ENCODE data around the gene SLC44A1.

SLC44A1 gene

DNA sequence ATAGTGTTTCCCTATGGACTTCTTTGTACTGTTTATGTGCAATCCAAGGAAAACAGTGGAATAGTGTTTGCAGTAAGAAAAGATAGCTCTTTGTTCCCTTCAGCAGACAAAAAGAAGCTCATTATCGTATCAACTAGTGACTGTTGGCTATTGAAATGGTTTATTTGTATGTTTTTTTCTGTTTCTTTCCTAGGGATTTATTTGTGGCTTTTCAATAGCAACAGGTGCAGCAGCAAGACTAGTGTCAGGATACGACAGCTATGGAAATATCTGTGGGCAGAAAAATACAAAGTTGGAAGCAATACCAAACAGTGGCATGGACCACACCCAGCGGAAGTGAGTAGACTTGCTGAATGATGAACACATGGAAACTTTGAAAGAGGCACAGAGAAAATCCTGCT lies 65.1 kb downstream of the SLC44A1 start:
- no peak for ATAC-seq
- no peak for TF ChIP-seq ZNF565 (CRISPR knock-in tag; conservative IDR thresholded peaks at IDR 0.05; ENCODE audit: low read depth)
- no peak for TF ChIP-seq TCF4 (CRISPR knock-in tag; IDR thresholded peaks at IDR 0.05; ENCODE audit: borderline replicate concordance)
- TF ChIP-seq RARB (CRISPR knock-in tag; IDR thresholded peaks at IDR 0.05), result no peak
- TF ChIP-seq GLIS3 (CRISPR knock-in tag; IDR thresholded peaks at IDR 0.05), result no peak
- TF ChIP-seq ESRRG (CRISPR knock-in tag; IDR thresholded peaks at IDR 0.05), result no peak
- TF ChIP-seq ZNF8 (CRISPR knock-in tag; IDR thresholded peaks at IDR 0.05), result no peak
- no peak for TF ChIP-seq CSDC2 (CRISPR knock-in tag; IDR thresholded peaks at IDR 0.05)
- TF ChIP-seq, protein P1, sequence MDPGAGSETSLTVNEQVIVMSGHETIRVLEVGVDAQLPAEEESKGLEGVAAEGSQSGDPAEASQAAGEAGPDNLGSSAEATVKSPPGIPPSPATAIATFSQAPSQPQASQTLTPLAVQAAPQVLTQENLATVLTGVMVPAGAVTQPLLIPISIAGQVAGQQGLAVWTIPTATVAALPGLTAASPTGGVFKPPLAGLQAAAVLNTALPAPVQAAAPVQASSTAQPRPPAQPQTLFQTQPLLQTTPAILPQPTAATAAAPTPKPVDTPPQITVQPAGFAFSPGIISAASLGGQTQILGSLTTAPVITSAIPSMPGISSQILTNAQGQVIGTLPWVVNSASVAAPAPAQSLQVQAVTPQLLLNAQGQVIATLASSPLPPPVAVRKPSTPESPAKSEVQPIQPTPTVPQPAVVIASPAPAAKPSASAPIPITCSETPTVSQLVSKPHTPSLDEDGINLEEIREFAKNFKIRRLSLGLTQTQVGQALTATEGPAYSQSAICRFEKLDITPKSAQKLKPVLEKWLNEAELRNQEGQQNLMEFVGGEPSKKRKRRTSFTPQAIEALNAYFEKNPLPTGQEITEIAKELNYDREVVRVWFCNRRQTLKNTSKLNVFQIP (CRISPR knock-in tag; IDR thresholded peaks at IDR 0.05; ENCODE audit: borderline replicate concordance, low read depth), result no peak
- no peak for TF ChIP-seq ARNTL (CRISPR knock-in tag; IDR thresholded peaks at IDR 0.05; ENCODE audit: borderline replicate concordance, low read depth)
- TF ChIP-seq, protein P2, sequence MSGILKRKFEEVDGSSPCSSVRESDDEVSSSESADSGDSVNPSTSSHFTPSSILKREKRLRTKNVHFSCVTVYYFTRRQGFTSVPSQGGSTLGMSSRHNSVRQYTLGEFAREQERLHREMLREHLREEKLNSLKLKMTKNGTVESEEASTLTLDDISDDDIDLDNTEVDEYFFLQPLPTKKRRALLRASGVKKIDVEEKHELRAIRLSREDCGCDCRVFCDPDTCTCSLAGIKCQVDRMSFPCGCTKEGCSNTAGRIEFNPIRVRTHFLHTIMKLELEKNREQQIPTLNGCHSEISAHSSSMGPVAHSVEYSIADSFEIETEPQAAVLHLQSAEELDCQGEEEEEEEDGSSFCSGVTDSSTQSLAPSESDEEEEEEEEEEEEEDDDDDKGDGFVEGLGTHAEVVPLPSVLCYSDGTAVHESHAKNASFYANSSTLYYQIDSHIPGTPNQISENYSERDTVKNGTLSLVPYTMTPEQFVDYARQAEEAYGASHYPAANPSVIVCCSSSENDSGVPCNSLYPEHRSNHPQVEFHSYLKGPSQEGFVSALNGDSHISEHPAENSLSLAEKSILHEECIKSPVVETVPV (CRISPR knock-in tag; IDR thresholded peaks at IDR 0.05), result no peak
- no peak for TF ChIP-seq TOX (CRISPR knock-in tag; IDR thresholded peaks at IDR 0.05; ENCODE audit: borderline replicate concordance)
- TF ChIP-seq BACH2 (CRISPR knock-in tag; IDR thresholded peaks at IDR 0.05; ENCODE audit: borderline replicate concordance), result no peak
- TF ChIP-seq, protein P3, sequence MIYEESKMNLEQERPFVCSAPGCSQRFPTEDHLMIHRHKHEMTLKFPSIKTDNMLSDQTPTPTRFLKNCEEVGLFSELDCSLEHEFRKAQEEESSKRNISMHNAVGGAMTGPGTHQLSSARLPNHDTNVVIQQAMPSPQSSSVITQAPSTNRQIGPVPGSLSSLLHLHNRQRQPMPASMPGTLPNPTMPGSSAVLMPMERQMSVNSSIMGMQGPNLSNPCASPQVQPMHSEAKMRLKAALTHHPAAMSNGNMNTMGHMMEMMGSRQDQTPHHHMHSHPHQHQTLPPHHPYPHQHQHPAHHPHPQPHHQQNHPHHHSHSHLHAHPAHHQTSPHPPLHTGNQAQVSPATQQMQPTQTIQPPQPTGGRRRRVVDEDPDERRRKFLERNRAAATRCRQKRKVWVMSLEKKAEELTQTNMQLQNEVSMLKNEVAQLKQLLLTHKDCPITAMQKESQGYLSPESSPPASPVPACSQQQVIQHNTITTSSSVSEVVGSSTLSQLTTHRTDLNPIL (CRISPR knock-in tag; IDR thresholded peaks at IDR 0.05; ENCODE audit: low read depth), result no peak

GRCh38 chr9:105311306-105311705 lies 66.9 kb downstream of the SLC44A1 start:
- no peak for ATAC-seq
- TF ChIP-seq ESRRG (CRISPR knock-in tag; IDR thresholded peaks at IDR 0.05) (no peak), ZFP3 (CRISPR knock-in tag; IDR thresholded peaks at IDR 0.05) (no peak), TCF4 (CRISPR knock-in tag; IDR thresholded peaks at IDR 0.05; ENCODE audit: borderline replicate concordance) (no peak), ZNF70 (CRISPR knock-in tag; IDR thresholded peaks at IDR 0.05) (no peak), ZNF565 (CRISPR knock-in tag; conservative IDR thresholded peaks at IDR 0.05; ENCODE audit: low read depth) (no peak), ZC3H10 (CRISPR knock-in tag; IDR thresholded peaks at IDR 0.05) (no peak), RARB (CRISPR knock-in tag; IDR thresholded peaks at IDR 0.05) (no peak), BACH2 (CRISPR knock-in tag; IDR thresholded peaks at IDR 0.05; ENCODE audit: borderline replicate concordance) (no peak), ZNF8 (CRISPR knock-in tag; IDR thresholded peaks at IDR 0.05) (no peak), PPARA (CRISPR knock-in tag; IDR thresholded peaks at IDR 0.05; ENCODE audit: borderline replicate concordance) (no peak), ZFP30 (CRISPR knock-in tag; IDR thresholded peaks at IDR 0.05) (no peak), ISL1 (CRISPR knock-in tag; IDR thresholded peaks at IDR 0.05) (no peak)
- TF ChIP-seq, protein P3 (CRISPR knock-in tag; IDR thresholded peaks at IDR 0.05; ENCODE audit: low read depth), result no peak
- TF ChIP-seq, protein P1 (CRISPR knock-in tag; IDR thresholded peaks at IDR 0.05; ENCODE audit: borderline replicate concordance, low read depth), result no peak

DNA sequence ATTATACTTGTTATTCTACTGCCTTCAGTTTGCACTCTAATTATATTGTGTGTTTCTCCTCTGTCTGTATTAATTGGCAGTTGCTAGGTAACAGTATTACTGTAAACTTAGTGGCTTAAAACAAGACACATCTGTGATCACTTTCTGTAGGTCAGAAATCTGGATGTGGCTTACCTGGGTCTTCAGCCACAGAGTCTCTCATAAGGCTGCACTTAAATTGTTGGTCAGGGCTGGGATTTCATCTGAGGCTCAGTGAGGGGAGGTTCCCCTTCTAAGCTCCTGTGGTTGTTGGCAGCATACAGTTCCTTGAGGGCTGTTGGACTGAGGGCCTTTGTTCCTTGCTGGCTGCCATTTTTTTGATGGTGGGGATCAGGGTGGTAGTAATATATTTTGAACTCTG lies 68.8 kb downstream of the SLC44A1 start:
- no peak for ATAC-seq
- TF ChIP-seq ESRRG (CRISPR knock-in tag; IDR thresholded peaks at IDR 0.05) (no peak), CSDC2 (CRISPR knock-in tag; IDR thresholded peaks at IDR 0.05) (no peak), PPARA (CRISPR knock-in tag; IDR thresholded peaks at IDR 0.05; ENCODE audit: borderline replicate concordance) (no peak), TCF4 (CRISPR knock-in tag; IDR thresholded peaks at IDR 0.05; ENCODE audit: borderline replicate concordance) (no peak), OSR1 (CRISPR knock-in tag; IDR thresholded peaks at IDR 0.05) (no peak)
- TF ChIP-seq, protein P2 (CRISPR knock-in tag; IDR thresholded peaks at IDR 0.05), result no peak

All from SK-N-SH treated with all-trans-retinoic acid at 6 μM for 48 hours (cell line).